Muscle layer of colon (tissue), 2 donors: Measurements from ENCODE around the gene LRP4.

Source experiments
- H3K27ac ChIP-seq: one replicate; pipeline ENCODE4 v1.7.0; 2013; ENCODE audit warnings: low read depth, mild to moderate bottlenecking, low read length, moderate library complexity
- H3K27me3 ChIP-seq, 2 donors: one replicate each; pipeline ENCODE4 v1.7.0; 2013; ENCODE audit warnings: low read length in 2 of 2, mild to moderate bottlenecking in 2 of 2; ENCODE audit not compliant: insufficient read depth in 2 of 2, control insufficient read depth in 1 of 2
- H3K36me3 ChIP-seq: one replicate; pipeline ENCODE4 v1.7.0; 2013; ENCODE audit warnings: mild to moderate bottlenecking, low read length; ENCODE audit not compliant: insufficient read depth
- H3K4me1 ChIP-seq: one replicate; pipeline ENCODE4 v1.7.0; 2013; ENCODE audit warnings: mild to moderate bottlenecking, low read length; ENCODE audit not compliant: insufficient read depth
- H3K4me3 ChIP-seq, 2 donors: one replicate each; pipeline ENCODE4 v1.7.0; 2013; ENCODE audit warnings: low read length in 2 of 2, low read depth in 1 of 2, mild to moderate bottlenecking in 1 of 2, moderate library complexity in 1 of 2
- H3K9ac ChIP-seq: one replicate; pipeline ENCODE4 v1.7.0; 2013; ENCODE audit warnings: low read length
- H3K9me3 ChIP-seq: one replicate; pipeline ENCODE4 v1.7.0; 2013; ENCODE audit warnings: mild to moderate bottlenecking, low read length
- donor health status: abdominal sarcoma.
- donor health status: Adenocarcinoma of cecum.

LRP4 gene

DNA sequence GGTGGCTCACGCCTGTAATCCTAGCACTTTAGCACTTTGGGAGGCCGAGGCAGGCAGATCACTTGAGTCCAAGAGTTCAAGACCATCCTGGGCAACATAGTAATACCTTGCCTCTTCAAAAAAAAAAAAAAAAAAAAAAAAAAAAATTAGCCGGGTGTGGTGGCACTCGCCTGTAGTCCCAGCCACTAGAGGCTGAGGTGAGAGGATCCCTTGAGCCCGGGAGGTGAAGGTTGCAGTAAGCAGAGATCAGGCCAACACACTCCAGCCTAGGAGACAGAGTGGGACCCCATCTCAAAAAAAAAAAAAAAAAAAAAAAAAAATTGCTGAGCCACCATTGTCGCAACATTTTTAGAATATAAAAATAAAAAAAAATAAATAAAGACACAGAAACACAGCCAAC is 79.8 kb downstream of the LRP4 start:
- Histone ChIP-seq H3K27ac (no peak overlapping the region), H3K4me1 (no peaks in the 10 kb centered on the region), H3K9ac (no peak overlapping the region), H3K9me3 (no peaks in the 10 kb centered on the region), H3K4me3 (no peak overlapping the region), H3K27me3 (no peaks in the 10 kb centered on the region), H3K36me3 (no peaks in the 10 kb centered on the region)

DNA sequence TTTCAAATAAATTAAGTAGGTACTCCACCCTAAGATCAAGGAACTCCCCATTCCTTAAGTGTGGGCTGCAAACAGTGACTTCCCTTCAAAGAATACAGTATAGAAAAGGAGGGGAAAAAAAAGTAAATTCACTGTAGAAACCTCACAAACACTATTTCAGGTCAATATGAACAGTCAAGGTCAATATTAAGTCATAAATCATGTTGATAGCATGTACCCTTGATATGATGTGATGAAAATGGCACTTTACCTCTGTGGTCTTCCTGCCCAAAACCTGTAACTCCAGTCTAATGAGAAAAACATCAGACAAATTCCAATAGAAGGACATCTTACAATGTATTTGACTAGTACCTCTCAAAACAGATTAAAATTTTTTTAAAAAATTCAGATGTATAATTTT is 80.5 kb downstream of the LRP4 start:
- Histone ChIP-seq H3K9me3 (no peaks in the 10 kb centered on the region), H3K36me3 (no peaks in the 10 kb centered on the region), H3K27me3 (no peaks in the 10 kb centered on the region), H3K27ac (no peak overlapping the region), H3K4me1 (no peaks in the 10 kb centered on the region), H3K4me3 (no peak overlapping the region), H3K9ac (no peak overlapping the region)

DNA sequence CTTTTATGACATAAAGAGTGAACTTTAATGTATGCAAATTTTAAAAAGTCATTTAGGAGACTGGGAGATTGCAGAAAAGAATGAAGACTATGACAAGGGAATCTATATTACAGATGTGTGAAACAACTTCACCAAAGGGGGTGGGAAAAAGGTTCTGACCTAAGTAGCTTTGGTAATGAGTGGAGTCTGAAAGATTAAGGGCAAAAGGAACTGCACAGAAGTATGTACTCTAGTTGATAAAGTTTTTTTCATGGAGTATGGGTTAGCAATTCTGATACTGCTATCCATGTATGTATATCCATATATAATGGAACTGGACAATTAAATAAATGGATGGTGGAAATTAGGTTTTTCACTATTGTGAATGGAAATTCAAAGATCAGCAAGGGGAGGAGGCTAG is 81.5 kb downstream of the LRP4 start:
- Histone ChIP-seq H3K9me3 (no peaks in the 10 kb centered on the region), H3K9ac (no peak overlapping the region), H3K4me3 (no peak overlapping the region), H3K27ac (no peak overlapping the region), H3K36me3 (no peaks in the 10 kb centered on the region), H3K27me3 (no peaks in the 10 kb centered on the region), H3K4me1 (no peaks in the 10 kb centered on the region)

DNA sequence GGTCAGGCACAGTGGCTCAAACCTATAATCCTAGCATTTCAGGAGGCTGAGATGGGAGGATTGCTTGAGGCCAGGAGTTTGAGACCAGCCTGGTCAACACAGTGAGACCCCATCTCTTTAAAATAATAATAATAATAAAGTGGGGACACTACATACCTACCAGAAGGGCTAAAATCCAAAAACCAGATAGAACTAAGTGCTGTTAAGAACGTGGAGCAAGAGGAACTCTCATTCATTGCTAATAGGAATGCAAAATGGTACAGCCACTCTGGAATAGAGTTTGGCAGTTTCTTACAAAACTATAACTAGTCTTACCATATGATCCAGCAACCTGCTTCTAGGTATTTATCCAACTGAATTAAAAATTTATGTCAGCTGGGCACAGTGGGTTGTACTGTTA is 81.9 kb downstream of the LRP4 start:
- H3K9me3 ChIP-seq, result no peaks in the 10 kb centered on the region
- H3K27ac ChIP-seq, result no peak overlapping the region
- no peak overlapping the region for H3K4me3 ChIP-seq
- H3K27me3 ChIP-seq, result no peaks in the 10 kb centered on the region
- no peaks in the 10 kb centered on the region for H3K4me1 ChIP-seq
- H3K9ac ChIP-seq, result no peak overlapping the region
- no peaks in the 10 kb centered on the region for H3K36me3 ChIP-seq

DNA sequence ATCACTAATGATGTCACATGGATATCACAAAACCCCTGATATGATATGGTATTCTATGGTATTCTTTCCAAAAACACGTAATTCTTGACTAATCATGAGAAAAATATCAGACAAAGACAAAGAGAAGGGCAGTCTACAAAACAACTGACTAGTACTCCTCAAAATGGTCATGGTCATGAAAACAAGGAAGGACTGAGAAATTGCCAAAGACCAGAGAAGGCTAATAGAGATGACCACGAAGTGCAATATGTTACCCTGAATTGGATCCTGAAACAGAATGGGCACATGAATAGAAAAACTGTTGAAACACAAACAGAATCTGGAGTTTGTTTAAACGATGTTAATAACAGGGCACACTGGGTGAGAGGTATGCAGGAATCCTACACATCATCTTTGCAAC is 82.5 kb downstream of the LRP4 start:
- no peak overlapping the region for H3K4me3 ChIP-seq
- no peaks in the 10 kb centered on the region for H3K36me3 ChIP-seq
- no peaks in the 10 kb centered on the region for H3K4me1 ChIP-seq
- no peak overlapping the region for H3K9ac ChIP-seq
- H3K27me3 ChIP-seq, result no peaks in the 10 kb centered on the region
- no peak overlapping the region for H3K27ac ChIP-seq
- no peaks in the 10 kb centered on the region for H3K9me3 ChIP-seq

DNA sequence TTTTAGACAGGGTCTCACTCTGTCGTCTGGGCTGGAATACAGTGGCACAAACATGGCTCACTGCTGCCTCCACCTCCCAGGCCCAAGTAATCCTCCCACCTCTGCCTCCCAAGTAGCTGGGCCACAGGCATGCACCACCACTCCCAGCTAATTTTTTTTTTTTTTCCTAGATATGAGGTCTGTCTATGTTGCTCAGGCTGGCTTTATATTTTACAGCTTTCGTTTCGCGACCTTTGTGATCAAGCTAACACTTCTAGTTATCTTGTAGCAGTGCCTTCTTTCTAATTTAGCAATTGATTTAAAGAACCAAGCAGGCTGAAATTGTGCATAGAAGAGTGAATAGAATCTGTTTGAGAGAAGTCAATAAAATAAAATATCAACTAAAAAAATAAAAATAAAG is 83.5 kb downstream of the LRP4 start:
- H3K4me1 ChIP-seq, result no peaks in the 10 kb centered on the region
- H3K27ac ChIP-seq, result no peak overlapping the region
- H3K9ac ChIP-seq, result no peak overlapping the region
- no peaks in the 10 kb centered on the region for H3K27me3 ChIP-seq
- H3K36me3 ChIP-seq, result no peaks in the 10 kb centered on the region
- no peaks in the 10 kb centered on the region for H3K9me3 ChIP-seq
- H3K4me3 ChIP-seq, result no peak overlapping the region

DNA sequence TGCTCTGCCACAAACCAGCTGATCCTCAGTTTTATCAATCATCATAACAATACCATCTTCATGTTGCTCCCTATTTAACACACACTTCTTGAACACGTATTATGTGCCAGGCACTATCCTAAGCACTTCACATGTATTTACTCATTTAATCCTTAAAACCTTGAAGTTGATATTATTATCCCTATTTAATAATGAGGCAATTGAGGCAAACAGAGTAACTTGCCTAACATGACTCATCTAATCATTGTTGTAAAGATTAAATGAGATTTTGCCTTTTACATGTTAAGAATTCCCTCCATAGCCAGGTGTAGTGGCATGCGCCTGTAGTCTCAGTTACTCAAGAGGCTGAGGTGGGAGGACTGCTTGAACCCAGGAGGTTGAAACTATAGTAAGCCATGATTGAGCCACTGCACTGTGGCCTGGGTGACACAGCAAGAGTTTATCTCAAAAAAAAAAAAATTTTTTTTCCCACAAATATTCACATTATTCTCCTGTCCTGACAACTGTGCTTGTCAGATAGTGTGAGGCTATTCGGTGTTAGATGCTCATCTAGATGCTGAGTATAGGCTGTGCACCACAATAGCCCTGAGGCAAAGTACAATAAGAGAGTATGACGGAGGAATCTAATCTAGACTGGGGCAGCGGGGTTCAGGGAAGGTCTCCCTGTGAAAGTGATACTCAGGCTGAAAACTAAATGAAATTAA is 85.7 kb downstream of the LRP4 start:
- Histone ChIP-seq H3K4me1 (peaks cover 7% of the 10 kb centered on the region), H3K4me3 (no peak overlapping the region), H3K9me3 (no peaks in the 10 kb centered on the region), H3K36me3 (no peaks in the 10 kb centered on the region), H3K27me3 (no peaks in the 10 kb centered on the region), H3K27ac (no peak overlapping the region), H3K9ac (no peak overlapping the region)

DNA sequence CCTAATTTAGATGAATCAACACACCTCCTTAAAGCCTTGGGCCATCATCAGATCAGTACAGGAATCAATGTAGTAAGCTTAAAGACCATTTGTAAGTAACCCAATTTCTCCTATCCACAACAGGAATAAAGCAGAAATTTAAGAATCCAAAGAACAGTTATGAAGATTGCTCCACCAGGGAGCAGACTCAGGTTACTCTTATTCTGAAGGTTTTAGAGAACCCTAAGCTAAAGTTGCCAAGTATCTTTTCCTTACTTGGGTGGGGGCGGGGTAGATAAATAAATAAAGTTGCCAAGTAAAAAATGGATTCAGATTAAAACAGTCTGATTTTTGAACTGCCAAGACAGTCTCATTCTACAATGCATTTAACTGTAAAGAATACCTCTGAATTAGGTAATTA is 90.4 kb downstream of the LRP4 start:
- H3K9me3 ChIP-seq, result no peaks in the 10 kb centered on the region
- H3K9ac ChIP-seq, result no peak overlapping the region
- H3K4me3 ChIP-seq, result no peak overlapping the region
- H3K4me1 ChIP-seq, result peaks cover 32% of the 10 kb centered on the region
- no peak overlapping the region for H3K27ac ChIP-seq
- H3K36me3 ChIP-seq, result no peaks in the 10 kb centered on the region
- no peaks in the 10 kb centered on the region for H3K27me3 ChIP-seq

DNA sequence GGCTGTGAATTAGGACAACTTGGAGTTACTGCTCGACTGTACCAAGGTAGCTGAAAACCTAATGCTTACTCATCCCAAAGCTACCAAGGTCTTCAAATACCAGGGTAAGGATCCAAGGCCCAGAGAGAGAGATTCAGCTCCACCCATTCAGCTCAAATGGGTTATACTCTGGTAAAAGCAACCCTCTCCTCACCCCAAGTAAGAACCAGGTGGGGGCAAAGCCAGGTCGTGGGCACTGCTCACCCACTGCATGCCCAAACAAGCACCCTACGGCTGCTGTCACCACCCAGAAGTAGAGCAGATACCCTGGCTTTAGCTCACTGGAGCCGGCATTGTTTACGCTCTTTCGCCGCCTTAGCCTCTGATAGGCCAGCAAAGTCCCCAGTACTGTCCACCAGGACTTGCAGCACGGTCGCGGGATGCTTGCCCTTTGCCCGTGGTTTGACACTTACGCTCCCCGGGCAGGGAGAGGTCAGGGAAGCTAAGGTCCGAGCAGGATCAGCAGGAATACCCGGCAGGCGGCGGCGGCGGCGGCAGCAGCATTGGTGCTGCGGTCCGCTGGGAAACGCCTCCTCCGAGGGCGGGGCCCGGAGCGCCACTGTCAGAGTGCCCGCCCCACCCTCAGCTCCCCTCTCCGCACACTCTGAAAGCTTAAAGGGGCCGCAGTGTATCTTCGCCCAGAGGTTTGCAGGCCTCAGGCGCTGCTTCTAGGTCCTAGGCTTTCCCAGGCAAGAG is 91.9 kb downstream of the LRP4 start:
- Histone ChIP-seq H3K27me3 (no peaks in the 10 kb centered on the region), H3K27ac (peak overlapping the region; percentile 70), H3K4me3 (peak overlapping the region; percentile 10 to 95), H3K9me3 (no peaks in the 10 kb centered on the region), H3K9ac (peak overlapping the region; percentile 82), H3K4me1 (peaks cover 32% of the 10 kb centered on the region), H3K36me3 (no peaks in the 10 kb centered on the region)

DNA sequence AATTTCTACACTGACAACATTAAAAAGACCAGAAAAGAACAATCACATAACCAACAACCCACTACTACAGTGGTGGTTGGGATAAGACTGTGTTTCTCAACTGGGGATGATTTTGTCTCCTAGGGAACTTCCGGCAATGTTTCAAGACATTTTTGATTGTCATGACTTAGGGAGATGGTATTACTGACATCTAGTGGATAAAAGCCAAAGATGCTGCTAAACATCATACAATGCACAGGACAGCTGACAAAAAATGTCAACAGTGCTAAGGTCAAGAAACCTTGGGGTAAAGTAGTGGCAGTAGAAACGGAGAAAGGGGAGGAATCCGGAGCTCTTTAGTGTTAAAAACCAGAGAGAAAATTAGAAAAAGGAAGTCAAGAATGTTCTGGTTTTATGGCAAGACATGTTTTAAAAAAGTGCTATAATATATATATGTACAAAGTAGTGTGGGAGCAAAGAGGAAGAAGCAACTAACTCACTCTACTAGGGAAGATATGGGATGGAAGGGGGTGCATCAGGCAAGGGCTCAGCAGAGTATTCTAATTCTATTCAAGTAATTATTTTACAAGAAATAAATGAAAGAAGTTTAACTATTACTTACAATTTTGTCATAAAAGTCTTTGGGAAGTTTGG is 109.4 kb downstream of the LRP4 start:
- H3K4me1 ChIP-seq, result no peaks in the 10 kb centered on the region
- H3K4me3 ChIP-seq, result no peak overlapping the region
- H3K36me3 ChIP-seq, result peaks cover 24% of the 10 kb centered on the region
- no peaks in the 10 kb centered on the region for H3K9me3 ChIP-seq
- no peak overlapping the region for H3K9ac ChIP-seq
- no peaks in the 10 kb centered on the region for H3K27me3 ChIP-seq
- no peak overlapping the region for H3K27ac ChIP-seq
